HL-60 (cell line): ENCODE data around the gene ZFP36L1.

Experiments
- DNase-seq, 2 experiments: peaks; one replicate each; pipeline ENCODE4 v3.0.0-alpha.2; 2010 to 2020; ENCODE audit warnings: low read depth in 1 of 2, low spot score in 1 of 2
- H3K27ac ChIP-seq: fragments of 250-450 bp; sonication (Bioruptor Pico); replicated peaks from 2 replicates; pipeline ENCODE4 v1.5.1; 2020; ENCODE audit warnings: mild to moderate bottlenecking, moderate library complexity
- H3K27me3 ChIP-seq: fragments of 250-450 bp; sonication (Bioruptor Pico); 2 replicates; pipeline ENCODE4 v1.5.1; 2021; ENCODE audit warnings: mild to moderate bottlenecking, moderate library complexity; ENCODE audit not compliant: insufficient read depth, poor library complexity, severe bottlenecking
- H3K4me3 ChIP-seq: replicated peaks from 2 replicates; pipeline ENCODE4 v1.5.1; 2011; ENCODE audit warnings: mild to moderate bottlenecking, control low read depth, low read length; ENCODE audit not compliant: insufficient read depth
- CTCF ChIP-seq: IDR thresholded peaks from one replicate; pipeline ENCODE4 v1.5.1; 2011; ENCODE audit warnings: low read length, control low read depth, inconsistent platforms; ENCODE audit not compliant: insufficient read depth
- GABPA ChIP-seq: IDR thresholded peaks from 2 replicates; pipeline ENCODE4 v1.6.1; 2012; ENCODE audit warnings: low read depth
- POLR2AphosphoS5 ChIP-seq: IDR thresholded peaks from 2 replicates; pipeline ENCODE4 v1.6.1; 2012; ENCODE audit warnings: low read depth
- REST ChIP-seq: IDR thresholded peaks from 2 replicates; pipeline ENCODE4 v1.6.1; 2012; ENCODE audit warnings: low read depth; ENCODE audit not compliant: insufficient replicate concordance
- SPI1 ChIP-seq: IDR thresholded peaks from 2 replicates; pipeline ENCODE4 v1.6.1; 2012; ENCODE audit warnings: low read depth, mild to moderate bottlenecking, borderline replicate concordance

Gene ZFP36L1

GRCh38 chr14:68791902-68792677 is 777 bp downstream of the ZFP36L1 start:
- Histone ChIP-seq H3K4me3 (peak overlapping the region; percentile 14), H3K27me3 (peaks cover 17% of the 10 kb centered on the region), H3K27ac (no peak overlapping the region)
- DNase-seq = no peak
- TF ChIP-seq CTCF = no peak
- no peak for TF ChIP-seq POLR2AphosphoS5
- no peak for TF ChIP-seq REST
- no peak for TF ChIP-seq GABPA
- TF ChIP-seq SPI1 = no peak

GRCh38 chr14:68791078-68791901 is 1.6 kb downstream of the ZFP36L1 start:
- H3K27me3 ChIP-seq = peaks cover 17% of the 10 kb centered on the region
- DNase-seq = no peak
- TF ChIP-seq GABPA = no peak
- H3K4me3 ChIP-seq = peak overlapping the region; percentile 9; the same call in 1 of the 2 replicates
- H3K27ac ChIP-seq = no peak overlapping the region

DNA sequence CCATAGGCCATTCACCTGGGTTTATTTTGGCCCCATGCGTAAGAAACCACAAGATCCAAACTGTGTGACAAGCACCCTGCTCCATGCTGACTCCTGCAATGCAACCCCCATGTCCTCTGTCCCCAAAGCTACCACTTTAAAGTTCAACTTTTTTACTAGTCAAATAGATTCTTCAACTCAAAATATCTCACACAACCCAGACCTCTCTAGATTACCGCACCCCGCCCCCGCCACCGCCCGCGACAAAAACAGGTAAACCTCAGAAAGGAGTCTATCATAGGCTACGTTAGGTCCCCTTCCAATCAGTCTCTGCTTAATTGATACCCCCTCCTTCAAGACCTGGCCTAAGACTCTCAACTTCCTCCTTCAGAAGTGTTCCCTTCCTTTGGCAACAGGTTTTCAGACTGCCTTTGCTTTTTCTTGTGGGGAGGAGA is 2.2 kb downstream of the ZFP36L1 start:
- DNase-seq = no peak
- H3K27me3 ChIP-seq = peaks cover 17% of the 10 kb centered on the region
- no peak overlapping the region for H3K4me3 ChIP-seq
- no peak overlapping the region for H3K27ac ChIP-seq
- TF ChIP-seq SPI1 (no peak), GABPA (no peak), POLR2AphosphoS5 (no peak), CTCF (no peak), REST (no peak)
